Posterior cingulate gyrus (tissue), 11 donors: ENCODE measurements around the gene RRAGC.
A peak's percentile ranks its signal among the peaks of the same experiment; 100 is the strongest.

Experiments used
- DNase-seq, 10 donors: peaks; one replicate each; pipeline versions ENCODE4 v3.0.0 to v3.0.0-alpha.2; 2020 to 2021; ENCODE audit warnings: mixed read lengths in 3 of 10
- intact Hi-C: fragments of 100-400 bp; cut with DNase I; formaldehyde crosslinking; loops from one replicate; pipeline ENCODE4 v1.15.1; 2023

The RRAGC gene

GRCh38 chr1:38859561-38860453 is at the start of gene RRAGC:
TSS of gene RRAGC (minus strand) at chr1:38859772. CDS start at chr1:38859646, 126 bp downstream.
- intact Hi-C loops: loop anchor here (1.0 to 5.0 kb wide), 2 partner anchors 13 to 232 kb away; partner anchors contain the start of gene MYCBP

GRCh38 chr1:38908821-38909220 is 49.2 kb upstream of the RRAGC start:
- intact Hi-C loops: no loop called here
- DNase-seq: peak in 1 of 10 donors; percentile 25

More at GRCh38 chr1:38859561-38860453, at the start of gene RRAGC:
- DNase-seq: peak; percentile 99 to 100 (median 100)

GRCh38 chr1:38905985-38906384 is 46.4 kb upstream of the RRAGC start:
- intact Hi-C loops: no loop called here
- no peak for DNase-seq

GRCh38 chr1:38899560-38899959 is 40.0 kb upstream of the RRAGC start:
- intact Hi-C loops: no loop called here
- peak in 2 of 10 donors; percentile 17 to 27 for DNase-seq

GRCh38 chr1:38898653-38899230 is 39.2 kb upstream of the RRAGC start:
- intact Hi-C loops: no loop called here
- no peak for DNase-seq

- intact Hi-C loops: no loop called here
- DNase-seq: no peak
Observed at GRCh38 chr1:38896169-38896568, 36.6 kb upstream of the RRAGC start.

GRCh38 chr1:38892976-38893375 is 33.4 kb upstream of the RRAGC start:
- intact Hi-C loops: no loop called here
- DNase-seq: no peak

GRCh38 chr1:38891753-38892152 is 32.2 kb upstream of the RRAGC start:
- intact Hi-C loops: no loop called here
- no peak for DNase-seq

GRCh38 chr1:38889589-38889988 is 30.0 kb upstream of the RRAGC start:
- no peak for DNase-seq
- intact Hi-C loops: no loop called here

GRCh38 chr1:38888423-38889333 is 29.1 kb upstream of the RRAGC start:
- DNase-seq: no peak
- intact Hi-C loops: no loop called here

GRCh38 chr1:38885092-38885491 is 25.5 kb upstream of the RRAGC start:
- intact Hi-C loops: no loop called here

GRCh38 chr1:38881487-38881886 is 21.9 kb upstream of the RRAGC start, which contains the start of gene GJA9:
TSS of gene GJA9 (minus strand) at chr1:38881587. CDS start at chr1:38876098, 5,489 bp downstream.
- DNase-seq: no peak
- intact Hi-C loops: no loop called here

More at GRCh38 chr1:38885092-38885491, 25.5 kb upstream of the RRAGC start:
- no peak for DNase-seq

- intact Hi-C loops: no loop called here
- no peak for DNase-seq
Observed at GRCh38 chr1:38875811-38876210, 16.2 kb upstream of the RRAGC start.

- peak; percentile 94 to 100 (median 96) for DNase-seq
- intact Hi-C loops: loop anchor here (1.0 to 5.0 kb wide), 3 partner anchors 14 to 219 kb away; partner anchors contain the start of genes AKIRIN1 and RRAGC
Observed at GRCh38 chr1:38873027-38873969, 13.7 kb upstream of the RRAGC start, which contains the start of gene MYCBP. TSS of gene MYCBP (minus strand) at chr1:38873348. CDS start at chr1:38873305, 43 bp downstream.

GRCh38 chr1:38872401-38873026 is 12.9 kb upstream of the RRAGC start:
- intact Hi-C loops: loop anchor here (1.0 to 5.0 kb wide), 3 partner anchors 13 to 220 kb away; partner anchors contain the start of genes AKIRIN1 and RRAGC
- DNase-seq: peak in 2 of 10 donors; percentile 9 to 85

GRCh38 chr1:38870996-38871395 is 11.4 kb upstream of the RRAGC start:
- no peak for DNase-seq
- intact Hi-C loops: loop anchor here (5.0 kb wide), 2 partner anchors 121 to 221 kb away; partner anchors contain the start of gene AKIRIN1

- DNase-seq: no peak
- intact Hi-C loops: no loop called here
Observed at GRCh38 chr1:38867208-38867607, 7.6 kb upstream of the RRAGC start.

GRCh38 chr1:38865112-38865715 is 5.6 kb upstream of the RRAGC start:
- DNase-seq: no peak
- intact Hi-C loops: no loop called here
